ENCODE results near the gene PFKFB3. TPM values are rescaled to one million over a fixed set of nuclear protein-coding genes. Genes with fewer than 3 reads are reported as not detected.

PFKFB3 gene
- total RNA-seq, 1 donor from 2014 or later = 43.2 TPM

- TF ChIP-seq POLR2A (IDR thresholded peaks at IDR 0.05) = no peak
- no peak for TF ChIP-seq CTCF (IDR thresholded peaks at IDR 0.05)
- no peak for TF ChIP-seq POLR2AphosphoS5 (IDR thresholded peaks at IDR 0.05; ENCODE audit: insufficient read depth in 1 of 2, low read depth in 1 of 2)
- H3K27ac ChIP-seq = no peak overlapping the region
- no peaks in the 10 kb centered on the region for H3K9me3 ChIP-seq
- no peak overlapping the region for H3K4me3 ChIP-seq
- H3K4me1 ChIP-seq = peaks cover 46% of the 10 kb centered on the region
- intact Hi-C loops (cut with DNase I) = no loop called here
- no peak for DNase-seq (ENCODE audit: extremely low spot score in 2 of 2)
- no peaks in the 10 kb centered on the region for H3K36me3 ChIP-seq
- H3K27me3 ChIP-seq = no peaks in the 10 kb centered on the region
Observed at GRCh38 chr10:6301488-6302075, 98.8 kb downstream of the PFKFB3 start.

Small RNA genes lying within 50 kb of the gene (small RNA-seq; reads per million reads assigned to genes)
- not detected for gene RF00019

Other genes starting within 250 kb of the PFKFB3 start
- 41.0 TPM for gene IL15RA, start 225.4 kb upstream of the PFKFB3 start, total RNA-seq
- not detected for gene IL2RA, start 140.6 kb upstream of the PFKFB3 start, total RNA-seq
- 50.6 TPM for gene RBM17, start 113.9 kb upstream of the PFKFB3 start, total RNA-seq

Data from vagina (tissue), 2 donors.